ENCODE data around the gene PLTP. TPM values are rescaled to one million over a fixed set of nuclear protein-coding genes. Genes with fewer than 3 reads are reported as not detected.

Gene PLTP
- total and polyA plus RNA-seq, 2 of the 13 experiments (the other 11 are each of a cell fraction or from before 2014, with no cell fraction given), result 16.9 to 28.6 TPM

GRCh38 chr20:45934586-45935415, 22.8 kb upstream of the PLTP start, which contains the start of gene PCIF1 (continued):
- peak; percentile 12 for TF ChIP-seq XRCC5 (optimal IDR thresholded peaks at IDR 0.05; ENCODE audit: low read length)
- TF ChIP-seq POLR2G (IDR thresholded peaks at IDR 0.05; ENCODE audit: low read depth, low read length), result peak; percentile 95
- TF ChIP-seq EP300 (IDR thresholded peaks at IDR 0.05; ENCODE audit: low read depth in 2 of 2, low read length in 2 of 2), result peak in 1 of 2 experiments; percentile 23; a peak in 3 of 4 replicates
- TF ChIP-seq EP300 (CRISPR knock-in tag; IDR thresholded peaks at IDR 0.05; ENCODE audit: borderline replicate concordance), result peak; percentile 61; the same call in 1 of the 2 replicates
- 0 out of 2 replicates have a peak, but pooled peaks have one; percentile 15 for TF ChIP-seq PAF1 (CRISPR knock-in tag; IDR thresholded peaks at IDR 0.05)
- TF ChIP-seq SALL2 (CRISPR knock-in tag; IDR thresholded peaks at IDR 0.05), result peak; percentile 94
- peak; percentile 94 for TF ChIP-seq POGK (CRISPR knock-in tag; conservative IDR thresholded peaks at IDR 0.05)
- no peak for TF ChIP-seq DDIT3 (CRISPR knock-in tag; IDR thresholded peaks at IDR 0.05)
- peak; percentile 93 for TF ChIP-seq NFYB (CRISPR knock-in tag; IDR thresholded peaks at IDR 0.05)
- TF ChIP-seq CSRNP2 (CRISPR knock-in tag; conservative IDR thresholded peaks at IDR 0.05; ENCODE audit: low read depth), result no peak
- peak; percentile 40; the same call in 1 of the 2 replicates for TF ChIP-seq ZNF7 (CRISPR knock-in tag; IDR thresholded peaks at IDR 0.05)
- peak; percentile 96 for TF ChIP-seq TSC22D2 (CRISPR knock-in tag; IDR thresholded peaks at IDR 0.05; ENCODE audit: borderline replicate concordance)
- no peak; the same call in 1 of the 2 replicates for TF ChIP-seq SOX13 (IDR thresholded peaks at IDR 0.05)
- peak in 1 of 2 experiments; percentile 96; a peak in 3 of 4 replicates for TF ChIP-seq SOX13 (CRISPR knock-in tag; conservative IDR thresholded peaks at IDR 0.05 in 1 of 2, IDR thresholded peaks at IDR 0.05 in 1 of 2)
- TF ChIP-seq THAP8 (CRISPR knock-in tag; IDR thresholded peaks at IDR 0.05; ENCODE audit: borderline replicate concordance), result peak; percentile 75; the same call in 1 of the 2 replicates
- no peak for TF ChIP-seq NR2F6 (IDR thresholded peaks at IDR 0.05)
- no peak; the same call in 1 of the 2 replicates for TF ChIP-seq NR2F6 (CRISPR knock-in tag; IDR thresholded peaks at IDR 0.05)
- TF ChIP-seq MAZ (IDR thresholded peaks at IDR 0.05; ENCODE audit: borderline replicate concordance, low read depth, low read length), result peak; percentile 91
- TF ChIP-seq MAZ (CRISPR knock-in tag; IDR thresholded peaks at IDR 0.05; ENCODE audit: low read depth), result peak; percentile 97
- TF ChIP-seq ZNF841 (CRISPR knock-in tag; IDR thresholded peaks at IDR 0.05; ENCODE audit: borderline replicate concordance), result no peak
- TF ChIP-seq DZIP1 (CRISPR knock-in tag; IDR thresholded peaks at IDR 0.05), result peak; percentile 99
- TF ChIP-seq ZNF589 (CRISPR knock-in tag; conservative IDR thresholded peaks at IDR 0.05), result 0 out of 2 replicates have a peak, but pooled peaks have one; percentile 49
- TF ChIP-seq TBP (CRISPR knock-in tag; IDR thresholded peaks at IDR 0.05), result no peak

Data from HepG2 (cell line).